Stimulated activated CD8-positive, alpha-beta memory T cell treated with anti-CD3 and anti-CD28 coated beads, Interleukin-7, amount 100 ng/mL, for 1 hour (primary cell): ENCODE results near the gene TNS4.
"Not testable (repeated sequence)": the region's sequence is repeated elsewhere in the genome, so short reads cannot be mapped to it uniquely, and the experiment has no call there.

ENCODE experiments used
- DNase-seq, 2 donors: peaks; one replicate each; pipeline ENCODE4 v3.0.0-alpha.2; 2020; ENCODE audit warnings: low read depth in 2 of 2

The TNS4 gene, protein sequence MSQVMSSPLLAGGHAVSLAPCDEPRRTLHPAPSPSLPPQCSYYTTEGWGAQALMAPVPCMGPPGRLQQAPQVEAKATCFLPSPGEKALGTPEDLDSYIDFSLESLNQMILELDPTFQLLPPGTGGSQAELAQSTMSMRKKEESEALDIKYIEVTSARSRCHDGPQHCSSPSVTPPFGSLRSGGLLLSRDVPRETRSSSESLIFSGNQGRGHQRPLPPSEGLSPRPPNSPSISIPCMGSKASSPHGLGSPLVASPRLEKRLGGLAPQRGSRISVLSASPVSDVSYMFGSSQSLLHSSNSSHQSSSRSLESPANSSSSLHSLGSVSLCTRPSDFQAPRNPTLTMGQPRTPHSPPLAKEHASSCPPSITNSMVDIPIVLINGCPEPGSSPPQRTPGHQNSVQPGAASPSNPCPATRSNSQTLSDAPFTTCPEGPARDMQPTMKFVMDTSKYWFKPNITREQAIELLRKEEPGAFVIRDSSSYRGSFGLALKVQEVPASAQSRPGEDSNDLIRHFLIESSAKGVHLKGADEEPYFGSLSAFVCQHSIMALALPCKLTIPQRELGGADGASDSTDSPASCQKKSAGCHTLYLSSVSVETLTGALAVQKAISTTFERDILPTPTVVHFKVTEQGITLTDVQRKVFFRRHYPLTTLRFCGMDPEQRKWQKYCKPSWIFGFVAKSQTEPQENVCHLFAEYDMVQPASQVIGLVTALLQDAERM

GRCh38 chr17:40501499-40501911 is at the start of gene TNS4:
Gene TNS4, minus strand, starts transcription at chr17:40501623. Its CDS starts 5,198 bp downstream, at chr17:40496425.
- no peak for DNase-seq

DNA sequence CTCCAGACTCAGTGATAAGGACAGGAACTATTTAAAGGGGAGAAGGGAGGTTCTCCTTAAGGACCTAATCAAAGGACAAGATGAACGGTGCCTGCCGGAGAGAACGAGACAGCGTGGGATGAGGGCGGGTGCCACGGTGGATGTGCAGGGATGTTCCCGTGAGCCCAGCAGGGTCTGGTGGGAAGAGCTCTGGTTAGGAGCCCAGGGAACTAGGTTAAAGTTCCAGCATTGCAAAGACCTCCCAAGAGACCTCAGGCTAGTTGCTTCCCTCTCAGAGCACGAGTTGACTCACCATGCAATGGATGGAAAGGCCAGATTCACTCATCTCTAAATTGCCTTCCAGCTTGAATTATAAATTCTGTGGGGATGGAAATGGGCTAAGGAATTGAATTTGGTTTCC is 49.2 kb upstream of the TNS4 start:
- no peak for DNase-seq

- no peak for DNase-seq
These were observed 47.7 kb upstream of the TNS4 start for GRCh38 chr17:40548982-40549685.

DNA sequence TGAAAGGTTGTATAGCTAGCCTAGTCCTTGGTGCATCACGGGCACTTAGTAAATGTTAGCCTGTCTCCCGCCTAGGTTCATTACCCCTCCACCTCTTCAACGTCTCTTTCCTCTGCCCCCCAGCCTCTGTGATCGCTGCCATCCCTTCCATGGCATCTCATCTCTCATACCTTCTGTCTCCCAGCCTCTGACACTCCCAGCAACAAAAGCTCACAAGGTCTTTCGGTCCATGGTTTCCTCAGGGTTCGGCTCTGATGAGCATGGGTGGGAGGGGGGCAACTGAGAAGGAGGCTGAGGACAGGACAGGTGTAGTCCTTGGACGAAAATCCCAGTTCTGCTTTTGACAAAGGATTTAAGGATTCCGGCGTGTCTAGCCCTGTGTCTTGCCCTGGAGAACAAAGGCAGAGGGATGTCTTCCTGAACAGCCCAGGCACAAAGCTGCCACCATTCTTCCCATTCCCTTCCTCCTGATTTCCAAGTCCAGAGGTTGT is 47.1 kb upstream of the TNS4 start:
- DNase-seq, result no peak

GRCh38 chr17:40547785-40548478 is 46.5 kb upstream of the TNS4 start:
- no peak for DNase-seq

DNA sequence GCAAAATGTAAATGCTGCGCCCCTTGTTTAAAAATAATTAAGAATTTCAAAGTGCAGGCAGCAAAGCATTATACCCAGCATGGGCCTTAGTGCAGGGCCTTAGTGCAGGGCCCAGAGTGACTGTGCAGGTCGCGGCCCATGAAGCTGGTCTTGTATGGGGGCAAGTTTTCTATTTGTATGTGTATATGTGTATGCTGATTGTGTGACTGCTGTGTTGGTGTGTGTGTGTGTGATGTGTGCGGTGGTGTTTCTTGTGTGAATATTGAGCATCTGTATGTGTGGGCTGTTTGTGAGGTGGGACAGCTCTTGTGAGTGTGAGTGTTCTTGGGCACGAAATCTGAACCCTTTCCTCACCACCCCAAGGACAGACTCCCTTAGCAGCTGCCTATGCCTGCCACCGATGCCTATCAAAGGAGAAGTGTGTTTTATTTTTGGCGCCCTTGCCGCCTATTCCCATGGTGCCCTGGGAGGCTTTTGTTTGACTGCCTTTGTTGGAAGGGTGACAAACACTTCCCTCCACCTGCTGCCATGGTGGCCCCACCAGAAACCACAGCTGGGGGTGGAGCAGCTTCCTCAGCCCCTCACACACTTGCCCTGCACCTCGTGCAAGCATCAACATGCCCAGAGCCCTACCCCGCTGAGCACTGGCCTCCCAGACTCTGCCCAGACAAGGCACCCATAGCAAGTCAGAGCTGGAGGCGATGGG is 45.8 kb upstream of the TNS4 start:
- peak in 1 of 2 donors; percentile 46 for DNase-seq

DNA sequence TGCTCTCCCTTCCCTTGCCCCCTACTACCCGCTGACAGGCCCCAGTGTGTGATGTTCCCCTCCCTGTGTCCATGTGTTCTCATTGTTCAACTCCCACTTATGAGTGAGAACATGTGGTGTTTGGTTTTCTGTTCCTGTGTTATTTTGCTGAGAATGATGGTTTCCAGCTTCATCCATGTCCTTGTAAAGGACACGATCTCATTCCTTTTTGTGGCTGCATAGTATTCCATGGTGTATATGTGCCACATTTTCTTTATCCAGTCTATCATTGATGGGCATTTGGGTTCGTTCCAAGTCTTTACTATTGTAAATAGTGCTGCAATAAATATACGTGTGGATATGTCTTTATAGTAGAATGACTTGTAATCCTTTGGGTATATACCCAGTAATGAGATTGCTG is 45.1 kb upstream of the TNS4 start:
- DNase-seq, result not testable (repeated sequence)

DNA sequence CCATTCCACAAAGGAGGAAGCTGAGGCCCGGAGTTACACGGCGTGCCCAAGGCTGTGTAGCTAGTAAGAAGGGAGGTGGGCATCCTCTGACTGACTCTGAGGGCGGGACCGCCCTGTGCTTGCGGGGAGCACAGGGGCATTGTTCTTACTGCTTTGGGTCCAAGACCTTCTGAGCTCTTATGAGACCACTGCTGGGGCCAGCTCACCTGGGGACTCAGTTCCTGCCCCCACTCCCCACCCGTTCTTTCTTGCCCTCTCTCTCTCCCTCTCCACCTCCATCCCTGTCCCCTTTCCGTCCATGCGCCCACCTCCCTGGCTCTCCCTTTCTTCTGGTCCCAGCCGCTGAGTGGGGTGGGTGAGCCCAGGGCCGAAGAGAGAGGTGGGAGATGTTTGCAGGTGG is 44.2 kb upstream of the TNS4 start:
- no peak for DNase-seq

- DNase-seq, result no peak
These were observed 41.4 kb upstream of the TNS4 start for GRCh38 chr17:40542558-40543411.

DNA sequence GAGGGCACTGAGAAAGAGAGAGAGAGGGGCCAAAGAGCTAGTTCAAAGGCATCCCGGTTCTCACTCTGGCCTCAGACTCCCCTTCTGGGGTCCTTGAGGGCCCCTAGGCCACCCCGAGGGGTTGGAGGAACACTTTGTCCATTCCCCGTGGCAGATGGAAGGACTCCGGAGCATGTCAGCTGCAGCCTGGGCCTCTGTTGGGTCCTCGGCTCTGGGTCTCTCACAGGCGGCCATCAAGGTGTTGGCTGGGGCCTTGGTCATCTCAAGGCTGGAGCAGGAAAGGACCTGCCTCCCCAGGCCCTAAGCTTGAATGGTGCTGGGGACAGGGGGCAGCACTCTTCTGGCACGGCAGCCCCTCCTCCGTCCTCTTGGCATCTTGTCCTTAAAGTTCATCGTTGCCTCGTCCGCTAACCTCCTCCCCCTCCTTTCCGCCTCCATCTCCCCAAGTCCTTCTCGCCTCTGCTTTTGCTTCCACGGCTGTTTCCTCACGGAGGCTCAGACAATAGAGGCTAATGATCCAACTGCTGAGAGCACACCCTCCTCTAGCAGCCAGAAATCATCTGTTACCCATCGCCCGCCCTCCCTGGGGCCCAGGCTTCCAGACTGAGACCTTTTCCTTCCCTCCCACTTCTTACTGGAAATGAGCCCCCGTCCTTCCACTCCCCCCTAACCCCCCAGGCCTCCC is 40.6 kb upstream of the TNS4 start:
- DNase-seq, result no peak

DNA sequence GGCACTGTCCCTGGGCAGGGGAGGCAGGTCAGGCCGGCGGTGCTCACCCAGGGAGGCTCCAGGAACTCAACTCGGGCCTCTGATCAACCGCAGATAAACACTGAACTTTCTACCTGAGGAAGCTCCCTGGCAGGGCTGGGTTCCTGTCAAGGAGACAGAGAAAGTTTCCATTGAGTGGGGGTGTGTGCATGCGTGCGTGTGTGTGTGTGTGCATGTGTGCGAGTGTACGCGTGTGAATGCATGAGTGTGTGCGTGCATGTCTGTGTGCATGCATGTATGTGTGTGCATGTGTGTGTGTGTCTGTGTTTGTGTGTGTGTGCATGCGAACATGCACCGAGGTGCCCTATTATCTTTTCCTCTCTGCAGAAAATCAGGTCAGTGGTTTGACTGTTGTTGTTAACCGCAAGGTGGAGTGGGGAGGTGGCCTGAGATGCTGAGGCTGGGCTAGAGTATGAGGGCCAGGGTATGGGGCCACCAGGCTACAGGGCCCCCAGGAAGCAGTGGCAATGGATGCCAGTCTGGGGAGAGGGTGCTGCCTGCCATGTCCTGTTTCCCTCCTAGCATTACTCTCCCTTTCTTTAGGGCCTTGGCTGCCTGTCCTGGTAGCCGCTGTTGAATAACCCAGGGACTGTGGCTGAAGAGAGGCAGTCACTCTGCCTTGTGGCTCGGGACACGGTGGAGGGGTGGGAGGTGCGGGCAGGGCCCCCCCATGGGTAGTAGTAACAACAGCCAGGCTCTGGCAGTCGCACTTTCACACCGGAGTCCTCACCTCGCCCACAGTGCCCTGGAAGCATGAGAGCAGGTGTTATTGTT is 39.8 kb upstream of the TNS4 start:
- no peak for DNase-seq

DNA sequence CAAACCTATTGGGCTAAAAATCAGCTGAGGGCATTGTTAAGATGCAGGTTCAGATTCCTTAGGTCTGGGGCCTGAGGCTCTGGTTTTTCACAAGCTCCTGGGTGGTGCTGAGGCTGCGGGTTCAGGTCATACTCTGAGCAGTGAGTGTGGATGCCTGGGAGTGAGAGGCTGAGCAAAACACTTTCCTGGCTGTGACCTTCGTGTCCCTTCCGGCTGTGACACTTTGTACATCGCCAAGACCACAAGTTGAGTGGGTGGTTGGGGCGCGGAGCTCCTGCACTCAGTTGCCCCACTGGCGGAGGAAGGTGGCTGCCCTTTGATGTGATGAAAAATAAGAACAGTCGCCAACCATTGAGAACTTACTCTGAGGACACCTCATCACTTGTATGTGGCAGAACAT is 39.0 kb upstream of the TNS4 start:
- DNase-seq, result no peak

GRCh38 chr17:40539711-40540411 is 38.4 kb upstream of the TNS4 start:
- no peak for DNase-seq

DNA sequence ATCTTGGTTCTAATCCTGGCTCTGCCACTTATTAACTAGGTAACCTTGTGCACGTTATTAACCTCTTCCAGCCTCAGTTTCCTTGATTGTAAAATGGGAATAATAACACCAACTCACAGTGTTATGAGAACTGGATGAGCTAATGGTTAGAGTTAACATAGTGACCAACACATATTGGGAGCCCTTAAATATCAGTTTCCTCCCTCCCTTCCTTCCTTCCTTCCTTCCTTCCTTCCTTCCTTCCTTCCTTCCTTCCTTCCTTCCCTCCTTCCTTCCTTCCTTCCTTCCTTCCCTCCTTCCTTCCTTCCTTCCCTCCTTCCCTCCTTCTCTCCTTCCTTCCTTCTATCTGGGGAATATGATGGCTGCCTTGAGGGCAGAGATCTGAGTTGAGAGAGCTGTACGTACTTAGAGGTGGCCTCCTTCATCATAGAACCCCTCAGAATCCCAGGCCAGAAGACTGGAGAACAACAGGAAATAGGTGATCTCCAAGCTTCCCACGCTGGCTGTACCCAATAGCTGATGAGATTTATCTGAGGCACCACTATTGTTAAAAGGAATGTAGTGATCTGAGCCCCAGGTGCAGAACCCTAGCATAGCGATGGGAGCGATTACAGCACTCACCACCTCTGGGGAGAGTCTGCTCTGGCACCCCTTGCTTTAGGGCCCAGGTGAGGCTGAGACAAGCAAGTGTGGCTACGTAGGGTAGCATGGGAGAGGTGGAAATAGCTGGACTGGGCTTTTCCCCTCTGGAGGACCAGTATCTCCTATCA is 37.7 kb upstream of the TNS4 start:
- DNase-seq, result no peak

DNA sequence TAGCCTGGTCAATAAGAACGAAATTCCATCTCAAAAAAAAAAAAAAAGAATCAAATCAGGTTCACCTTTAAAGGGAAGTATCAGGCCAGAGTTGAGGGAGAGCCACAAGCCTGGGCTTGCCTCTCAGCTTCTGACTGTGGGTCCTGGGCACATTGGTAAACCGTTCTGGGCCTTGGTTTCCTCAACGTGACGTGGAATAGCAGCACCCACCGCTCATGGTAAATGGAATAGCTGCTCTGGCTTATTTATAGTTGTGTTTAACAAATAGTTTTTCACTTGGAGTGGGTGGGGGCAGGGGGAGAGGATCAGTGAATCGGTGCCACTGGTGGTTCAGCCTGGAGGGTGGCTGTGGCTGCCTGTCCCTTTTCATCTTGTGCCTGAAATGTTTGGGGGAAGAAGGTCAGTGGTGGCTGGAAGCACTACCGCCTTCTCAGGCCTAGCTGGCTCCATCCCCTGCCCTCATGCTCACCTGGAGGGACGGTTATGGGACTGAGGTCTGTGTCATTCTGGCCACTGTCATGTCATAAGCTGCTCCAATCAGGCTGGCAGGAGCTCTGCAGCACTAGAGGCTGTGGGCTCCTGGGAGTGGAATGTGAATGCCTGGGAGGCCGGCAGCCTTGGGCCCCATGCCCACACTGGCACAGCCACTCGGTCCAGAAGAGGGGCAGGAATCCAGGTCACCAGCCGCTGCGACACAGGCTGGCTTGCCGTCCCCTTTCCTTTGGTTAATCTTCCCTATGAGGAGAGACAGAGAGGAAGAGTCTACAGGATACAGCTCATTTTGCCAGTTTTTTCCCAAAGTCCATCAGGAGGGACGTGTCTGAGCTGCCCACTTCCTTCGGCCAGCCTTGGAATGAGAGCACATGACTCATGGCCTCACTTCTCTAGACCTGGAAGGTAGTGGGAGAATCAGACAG is 36.9 kb upstream of the TNS4 start:
- no peak for DNase-seq
